Effector memory CD4-positive, alpha-beta T cell (primary cell): Measurements from ENCODE around the gene RBM26.
"Not testable (repeated sequence)": the region's sequence is repeated elsewhere in the genome, so short reads cannot be mapped to it uniquely, and the experiment has no call there.

Experiments used
- DNase-seq, 3 donors: peaks; one replicate each; pipeline ENCODE4 v3.0.0-alpha.2; 2020
- H3K27ac ChIP-seq: 2 replicates; pipeline ENCODE4 v1.7.0; 2013; ENCODE audit warnings: mild to moderate bottlenecking, low read length, moderate library complexity; ENCODE audit not compliant: insufficient read depth, poor library complexity, severe bottlenecking
- H3K27me3 ChIP-seq: replicated peaks from 2 replicates; pipeline ENCODE4 v1.7.0; 2013; ENCODE audit warnings: mild to moderate bottlenecking, low read length; ENCODE audit not compliant: insufficient read depth, control insufficient read depth, poor library complexity, severe bottlenecking
- H3K36me3 ChIP-seq: 2 replicates; pipeline ENCODE4 v1.7.0; 2013; ENCODE audit warnings: mild to moderate bottlenecking, low read length, moderate library complexity; ENCODE audit not compliant: control insufficient read depth, insufficient read depth
- H3K4me1 ChIP-seq: 2 replicates; pipeline ENCODE4 v1.7.0; 2013; ENCODE audit warnings: low read length, mild to moderate bottlenecking; ENCODE audit not compliant: control insufficient read depth, insufficient read depth, poor library complexity, severe bottlenecking
- H3K4me3 ChIP-seq: 2 replicates; pipeline ENCODE4 v1.7.0; 2013; ENCODE audit warnings: low read length, low read depth, mild to moderate bottlenecking; ENCODE audit not compliant: insufficient read depth, poor library complexity, severe bottlenecking
- H3K9me3 ChIP-seq: 2 replicates; pipeline ENCODE4 v1.7.0; 2013; ENCODE audit warnings: mild to moderate bottlenecking, low read length, moderate library complexity; ENCODE audit not compliant: control insufficient read depth

The RBM26 gene

DNA sequence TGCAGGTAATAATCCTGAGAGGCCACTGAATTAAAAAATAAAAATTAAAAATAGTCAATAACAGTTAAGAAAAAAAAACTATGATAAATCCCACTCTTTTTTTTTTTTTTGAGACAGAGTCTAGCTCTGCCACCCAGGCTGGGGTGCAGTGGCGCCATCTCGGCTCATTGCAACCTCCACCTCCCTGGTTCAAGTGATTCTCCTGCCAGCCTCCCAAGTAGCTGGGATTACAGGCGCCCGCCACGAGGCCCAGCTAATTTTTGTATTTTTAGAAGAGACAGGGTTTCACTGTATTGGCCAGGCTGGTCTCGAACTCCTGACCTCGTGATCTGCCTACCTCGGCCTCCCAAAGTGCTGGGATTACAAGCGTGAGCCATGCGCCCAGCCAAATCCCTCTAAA is 56.4 kb downstream of the RBM26 start:
- H3K4me3 ChIP-seq, H3K9me3 ChIP-seq, DNase-seq, H3K4me1 ChIP-seq, H3K27me3 ChIP-seq, H3K27ac ChIP-seq: not testable (repeated sequence)
- peaks cover 32% of the 10 kb centered on the region for H3K36me3 ChIP-seq

DNA sequence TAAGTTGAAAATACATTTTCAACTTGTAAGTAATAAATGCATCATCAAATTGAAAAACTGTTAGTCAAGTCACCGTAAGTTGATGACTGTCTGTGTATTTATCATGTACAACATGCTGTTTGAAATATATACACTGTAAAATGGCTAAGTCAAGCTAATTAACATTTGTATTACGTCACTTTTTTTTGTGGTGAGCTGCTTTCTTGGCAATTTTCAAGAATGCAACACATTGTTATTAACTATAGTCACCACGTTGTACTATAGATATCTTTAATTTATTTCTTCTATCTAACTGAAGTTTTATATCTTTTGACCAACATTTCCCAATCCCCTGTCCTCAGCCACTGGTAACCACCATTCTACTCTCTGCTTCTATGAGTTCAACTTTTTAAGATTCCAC is 57.0 kb downstream of the RBM26 start:
- Histone ChIP-seq H3K9me3 (no peaks in the 10 kb centered on the region), H3K36me3 (peaks cover 32% of the 10 kb centered on the region), H3K27me3 (no peaks in the 10 kb centered on the region), H3K27ac (no peak overlapping the region), H3K4me1 (no peaks in the 10 kb centered on the region), H3K4me3 (no peak overlapping the region)
- DNase-seq = no peak

DNA sequence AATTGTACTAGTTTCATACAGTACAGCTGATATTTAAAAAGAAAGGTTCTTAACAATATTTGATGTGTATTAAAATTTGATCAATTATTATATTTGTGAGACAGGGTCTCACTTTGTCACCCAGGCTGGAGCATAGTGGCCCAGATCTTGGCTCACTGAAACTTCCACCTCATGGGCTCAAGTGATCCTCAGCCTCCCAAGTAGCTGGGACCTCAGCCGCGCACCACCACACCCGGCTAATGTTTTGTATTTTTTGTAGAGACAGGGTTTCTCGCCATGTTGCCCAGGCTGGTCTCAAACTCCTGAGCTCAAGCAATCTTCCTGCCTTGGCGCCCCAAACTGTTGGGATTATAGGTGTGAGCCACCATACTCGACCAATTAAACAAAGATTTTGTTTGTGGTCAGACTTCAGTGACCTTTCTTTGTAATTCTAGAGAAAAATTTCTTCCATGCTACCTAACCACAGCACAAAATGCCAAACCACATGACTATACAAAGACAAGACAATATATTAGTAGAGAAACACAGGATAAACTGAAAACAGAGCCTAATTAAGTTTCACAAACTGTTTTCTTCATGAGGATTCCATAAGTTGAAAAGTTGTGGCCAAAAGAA is 59.6 kb downstream of the RBM26 start:
- Histone ChIP-seq H3K4me1 (no peaks in the 10 kb centered on the region), H3K36me3 (peaks cover 34% of the 10 kb centered on the region), H3K27me3 (no peaks in the 10 kb centered on the region), H3K27ac (no peak overlapping the region), H3K9me3 (no peaks in the 10 kb centered on the region), H3K4me3 (no peak overlapping the region)
- no peak for DNase-seq

DNA sequence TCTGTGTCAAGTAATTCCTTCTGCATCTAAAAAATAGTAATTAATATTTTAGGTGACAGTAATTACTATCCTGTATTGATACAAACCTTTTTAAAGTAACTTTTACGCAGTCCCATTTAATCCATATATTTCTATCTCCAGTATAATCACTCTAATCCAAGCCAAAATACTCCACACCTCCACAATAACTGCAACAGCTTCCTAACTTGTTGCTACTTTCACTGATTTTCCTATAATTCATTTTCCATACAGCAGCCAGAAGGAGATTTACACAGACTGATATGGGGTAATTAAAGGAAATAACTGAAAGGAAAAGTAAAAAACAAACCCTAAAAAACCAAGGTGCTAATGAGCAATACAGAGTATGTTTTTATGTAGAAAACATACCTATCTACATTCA is 64.9 kb downstream of the RBM26 start:
- Histone ChIP-seq H3K4me1 (no peaks in the 10 kb centered on the region), H3K9me3 (no peaks in the 10 kb centered on the region), H3K36me3 (peaks cover 69% of the 10 kb centered on the region), H3K27me3 (no peaks in the 10 kb centered on the region), H3K4me3 (no peak overlapping the region), H3K27ac (no peak overlapping the region)
- DNase-seq = no peak

DNA sequence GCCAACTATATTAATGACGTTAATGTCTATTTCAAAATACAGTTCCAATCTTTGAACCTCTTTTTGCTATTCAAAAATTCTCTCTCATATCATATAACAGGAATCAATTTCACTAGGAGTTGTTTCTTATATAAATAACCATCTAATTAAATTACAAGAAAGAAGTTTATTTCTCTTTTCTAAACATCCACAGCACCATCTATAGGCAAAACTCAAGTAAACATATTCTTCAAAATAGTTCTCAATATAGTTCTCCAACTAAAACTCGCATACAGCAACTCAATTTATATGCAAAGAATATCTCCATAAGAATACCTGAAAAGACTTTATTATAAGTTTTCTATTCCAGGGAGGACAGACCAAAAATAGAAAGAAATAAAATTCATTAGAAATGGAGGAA is 65.6 kb downstream of the RBM26 start:
- no peak overlapping the region for H3K27ac ChIP-seq
- no peaks in the 10 kb centered on the region for H3K27me3 ChIP-seq
- no peak overlapping the region for H3K4me3 ChIP-seq
- DNase-seq = no peak
- peaks cover 76% of the 10 kb centered on the region for H3K36me3 ChIP-seq
- no peaks in the 10 kb centered on the region for H3K9me3 ChIP-seq
- H3K4me1 ChIP-seq = no peaks in the 10 kb centered on the region

DNA sequence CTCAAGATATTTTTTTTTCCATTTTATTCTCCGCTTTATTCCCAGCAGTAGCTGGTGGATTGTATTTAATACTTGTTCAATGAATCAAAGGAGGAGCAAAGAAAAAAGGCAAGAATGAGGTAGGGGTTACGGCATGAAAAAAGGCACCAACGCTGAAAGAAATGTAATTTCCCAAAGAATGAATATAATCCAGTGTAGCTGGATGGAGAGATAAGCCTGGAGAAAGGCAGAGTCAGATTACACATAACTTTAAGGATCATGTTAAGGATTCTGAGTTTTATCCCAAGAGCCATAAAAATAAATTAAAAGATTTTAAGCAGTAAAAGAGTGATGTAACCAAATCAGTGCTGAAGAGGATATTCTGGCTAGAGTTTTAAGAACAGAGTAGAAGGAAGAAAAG is 67.7 kb downstream of the RBM26 start:
- Histone ChIP-seq H3K27me3 (no peaks in the 10 kb centered on the region), H3K27ac (no peak overlapping the region), H3K36me3 (peaks cover 73% of the 10 kb centered on the region), H3K9me3 (no peaks in the 10 kb centered on the region), H3K4me1 (no peaks in the 10 kb centered on the region), H3K4me3 (no peak overlapping the region)
- no peak for DNase-seq

DNA sequence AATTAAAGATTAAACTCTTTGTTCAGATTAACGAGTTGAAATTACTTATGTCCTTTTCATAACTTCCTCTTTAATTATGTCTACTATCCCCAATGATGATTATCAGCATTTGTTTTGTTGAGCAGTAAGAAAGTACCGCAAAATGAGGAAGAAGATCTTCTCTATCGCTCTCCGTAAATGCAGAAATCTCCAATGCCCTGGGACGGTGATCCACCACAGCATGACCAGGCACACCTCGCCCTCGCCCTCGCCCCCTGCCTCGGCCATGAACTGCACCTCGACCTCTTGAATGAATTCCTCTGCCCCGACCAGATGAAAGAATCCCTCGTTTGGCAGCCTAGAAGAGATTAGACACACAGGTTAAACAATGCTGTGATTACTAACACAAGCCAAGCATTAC is 69.1 kb downstream of the RBM26 start:
- Histone ChIP-seq H3K4me1 (no peaks in the 10 kb centered on the region), H3K27ac (no peak overlapping the region), H3K36me3 (peaks cover 75% of the 10 kb centered on the region), H3K27me3 (no peaks in the 10 kb centered on the region), H3K9me3 (no peaks in the 10 kb centered on the region), H3K4me3 (no peak overlapping the region)
- no peak for DNase-seq

DNA sequence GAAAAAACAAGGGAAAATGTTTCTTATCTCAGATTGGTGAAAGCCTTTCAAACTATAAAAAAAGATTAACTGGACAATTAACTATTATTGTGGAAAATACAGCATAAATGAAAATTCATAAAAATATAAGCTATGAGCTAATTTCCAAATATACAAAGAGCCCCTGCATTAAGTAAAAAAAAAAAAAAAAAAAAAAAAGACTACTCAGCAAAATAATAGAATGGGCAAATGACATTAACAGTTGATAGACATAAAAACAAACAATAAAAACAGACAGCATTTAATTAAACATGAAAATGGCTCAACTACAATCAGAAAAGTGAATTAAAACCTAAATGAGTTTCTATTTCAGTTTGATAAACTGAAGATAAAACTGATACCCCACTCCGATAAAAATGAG is 77.5 kb downstream of the RBM26 start:
- Histone ChIP-seq H3K27me3 (no peaks in the 10 kb centered on the region), H3K4me1 (no peaks in the 10 kb centered on the region), H3K9me3 (no peaks in the 10 kb centered on the region), H3K27ac (no peak overlapping the region), H3K36me3 (peaks cover 17% of the 10 kb centered on the region), H3K4me3 (no peak overlapping the region)
- no peak for DNase-seq

DNA sequence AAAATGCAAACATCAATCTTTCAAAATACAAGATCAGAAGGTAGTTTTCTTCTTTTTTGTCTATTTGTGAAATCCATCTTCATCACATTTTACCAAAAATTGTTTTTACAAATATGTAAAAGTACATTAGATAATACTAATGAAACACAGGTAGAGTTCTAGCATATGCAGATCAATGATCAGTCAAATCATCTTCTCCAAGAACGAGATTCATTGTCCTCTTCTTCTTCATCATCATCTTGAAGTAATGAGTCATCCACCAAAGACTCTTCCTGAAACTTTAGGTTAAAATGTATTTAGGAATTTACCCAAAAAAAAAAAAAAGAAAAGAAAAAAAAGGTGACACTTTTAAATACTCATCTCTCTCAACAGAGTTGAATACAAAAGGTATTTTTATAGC is 85.6 kb downstream of the RBM26 start:
- Histone ChIP-seq H3K27me3 (no peaks in the 10 kb centered on the region), H3K4me1 (no peaks in the 10 kb centered on the region), H3K9me3 (no peaks in the 10 kb centered on the region), H3K36me3 (peaks cover 17% of the 10 kb centered on the region), H3K27ac (no peak overlapping the region), H3K4me3 (no peak overlapping the region)
- no peak for DNase-seq

DNA sequence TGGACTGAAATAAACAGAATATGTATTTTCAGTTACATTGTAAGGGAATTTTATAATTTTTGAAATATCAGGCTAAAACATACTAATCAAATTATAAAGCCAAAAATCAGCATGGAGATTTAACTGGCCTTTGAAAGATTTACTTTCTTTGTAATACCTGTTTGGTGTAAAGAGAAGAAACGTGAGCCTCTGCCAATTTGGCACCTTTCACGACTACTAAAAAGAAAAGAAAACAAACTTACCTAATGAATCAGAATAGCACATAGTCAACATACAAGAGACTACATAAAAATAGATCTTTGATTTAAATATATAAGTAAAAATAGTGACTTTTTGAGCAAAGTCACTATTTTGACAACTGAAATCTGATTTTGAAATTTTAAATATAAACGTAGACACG is 87.4 kb downstream of the RBM26 start:
- H3K36me3 ChIP-seq = peaks cover 16% of the 10 kb centered on the region
- H3K4me3 ChIP-seq = no peak overlapping the region
- no peaks in the 10 kb centered on the region for H3K4me1 ChIP-seq
- no peak for DNase-seq
- no peaks in the 10 kb centered on the region for H3K9me3 ChIP-seq
- no peaks in the 10 kb centered on the region for H3K27me3 ChIP-seq
- no peak overlapping the region for H3K27ac ChIP-seq

DNA sequence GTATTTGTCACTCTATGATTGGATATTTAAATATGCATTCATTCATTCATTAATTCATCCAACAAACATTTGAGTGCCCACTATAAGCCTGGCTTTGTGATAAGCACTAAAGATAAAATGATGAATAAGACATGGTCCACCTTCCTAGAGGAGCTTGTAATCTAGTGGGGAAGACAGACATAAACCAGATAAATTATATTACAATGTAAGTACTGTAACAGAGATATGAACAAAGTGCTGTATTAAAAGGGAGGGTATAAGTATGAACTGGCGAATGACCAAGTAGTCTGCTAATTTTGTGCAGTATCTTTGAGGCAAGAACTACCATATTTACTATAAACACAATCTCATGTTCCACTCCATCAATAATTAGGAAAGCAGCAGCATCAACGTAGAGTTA is 88.2 kb downstream of the RBM26 start:
- no peaks in the 10 kb centered on the region for H3K9me3 ChIP-seq
- peaks cover 16% of the 10 kb centered on the region for H3K36me3 ChIP-seq
- DNase-seq = no peak
- H3K4me1 ChIP-seq = no peaks in the 10 kb centered on the region
- H3K4me3 ChIP-seq = no peak overlapping the region
- no peaks in the 10 kb centered on the region for H3K27me3 ChIP-seq
- no peak overlapping the region for H3K27ac ChIP-seq
